Neural cell (in vitro differentiated cells): ENCODE measurements around the gene ENTPD2. TPM values are rescaled to one million over a fixed set of nuclear protein-coding genes. Genes with fewer than 3 reads are reported as not detected.

ENCODE experiments used
- H2AFZ ChIP-seq: fragments of 200-600, 300-800 bp; sonication (generic), shearing (Covaris generic); 2 replicates; pipeline ENCODE4 v1.6.0; 2014; ENCODE audit warnings: low read depth, mild to moderate bottlenecking, antibody characterized with exemption, low read length, moderate library complexity
- H3F3A ChIP-seq: fragments of 200-600 bp; shearing (Covaris generic); 2 replicates; pipeline ENCODE4 v1.6.1; 2016; ENCODE audit warnings: mild to moderate bottlenecking, moderate library complexity, mixed read lengths, antibody characterized with exemption, low read length; ENCODE audit not compliant: insufficient read depth, poor library complexity, severe bottlenecking
- H3K27ac ChIP-seq: fragments of 200-600, 300-800 bp; sonication (generic), shearing (Covaris generic); 2 replicates; pipeline ENCODE4 v1.5.1; 2014; ENCODE audit warnings: mild to moderate bottlenecking, low read length, moderate library complexity
- H3K27me3 ChIP-seq: fragments of 300-800, 200-600 bp; sonication (generic), shearing (Covaris generic); 2 replicates; pipeline ENCODE4 v1.6.0; 2014; ENCODE audit warnings: mild to moderate bottlenecking, low read depth, low read length, moderate library complexity; ENCODE audit not compliant: insufficient read depth
- H3K36me3 ChIP-seq: fragments of 300-800, 200-600 bp; sonication (generic), shearing (Covaris generic); 2 replicates; pipeline ENCODE4 v1.5.1; 2014; ENCODE audit warnings: mild to moderate bottlenecking, antibody characterized with exemption, low read length, moderate library complexity; ENCODE audit not compliant: insufficient read depth
- H3K4me2 ChIP-seq: fragments of 300-800, 200-600 bp; sonication (generic), shearing (Covaris generic); 2 replicates; pipeline ENCODE4 v1.6.0; 2014; ENCODE audit warnings: mild to moderate bottlenecking, low read length
- H3K4me3 ChIP-seq: fragments of 300-800, 200-600 bp; sonication (generic), shearing (Covaris generic); 2 replicates; pipeline ENCODE4 v1.5.1; 2014; ENCODE audit warnings: mild to moderate bottlenecking, low read length, moderate library complexity
- H3K79me2 ChIP-seq: fragments of 200-600 bp; shearing (Covaris generic); replicated peaks from 2 replicates; pipeline ENCODE4 v1.6.0; 2014; ENCODE audit warnings: mild to moderate bottlenecking, low read length, moderate library complexity; ENCODE audit not compliant: insufficient read depth
- H3K9ac ChIP-seq: fragments of 300-800, 200-600 bp; sonication (generic), shearing (Covaris generic); 2 replicates; pipeline ENCODE4 v1.6.1; 2016; ENCODE audit warnings: mild to moderate bottlenecking, low read length, mixed read lengths
- H3K9me2 ChIP-seq: fragments of 200-600 bp; shearing (Covaris generic); 2 replicates; pipeline ENCODE4 v1.6.1; 2016; ENCODE audit warnings: mild to moderate bottlenecking, low read length, mixed read lengths; ENCODE audit not compliant: insufficient read depth
- H3K9me3 ChIP-seq: fragments of 200-600, 300-800 bp; sonication (generic), shearing (Covaris generic); 2 replicates; pipeline ENCODE4 v1.6.1; 2016; ENCODE audit warnings: mild to moderate bottlenecking, mixed run types, low read length, moderate library complexity, mixed read lengths
- H4K20me1 ChIP-seq: fragments of 200-600 bp; shearing (Covaris generic); 2 replicates; pipeline ENCODE4 v1.6.1; 2016; ENCODE audit warnings: mild to moderate bottlenecking, mixed run types; ENCODE audit not compliant: insufficient read depth
- EP300 ChIP-seq: fragments of 450-650 bp; conservative IDR thresholded peaks from 2 replicates; pipeline ENCODE4 v1.6.1; 2014; ENCODE audit warnings: antibody characterized with exemption, mild to moderate bottlenecking, moderate library complexity; ENCODE audit not compliant: poor library complexity, severe bottlenecking
- EZH2 ChIP-seq: fragments of 200-600, 300-800 bp; shearing (Covaris generic), sonication (generic); IDR thresholded peaks from 2 replicates; pipeline ENCODE4 v1.6.1; 2014; ENCODE audit warnings: antibody characterized with exemption, low read length, borderline replicate concordance, mild to moderate bottlenecking; ENCODE audit not compliant: insufficient read depth, poor library complexity, severe bottlenecking
- MXI1 ChIP-seq: fragments of 450-650 bp; conservative IDR thresholded peaks from 2 replicates; pipeline ENCODE4 v1.6.1; 2014; ENCODE audit warnings: antibody characterized with exemption, mild to moderate bottlenecking; ENCODE audit not compliant: poor library complexity, severe bottlenecking
- POLR2AphosphoS5 ChIP-seq: IDR thresholded peaks from 2 replicates; pipeline ENCODE4 v1.6.1; 2012
- RAD21 ChIP-seq: fragments of 450-650 bp; conservative IDR thresholded peaks from 2 replicates; pipeline ENCODE4 v1.6.1; 2014; ENCODE audit warnings: antibody characterized with exemption, mild to moderate bottlenecking, moderate library complexity
- SMC3 ChIP-seq: fragments of 450-650 bp; conservative IDR thresholded peaks from 2 replicates; pipeline ENCODE4 v1.6.1; 2014; ENCODE audit warnings: antibody characterized with exemption, mild to moderate bottlenecking, moderate library complexity; ENCODE audit not compliant: poor library complexity
- TAF1 ChIP-seq: IDR thresholded peaks from 2 replicates; pipeline ENCODE4 v1.6.1; 2012; ENCODE audit warnings: low read depth
- polyA plus RNA-seq: library from polyadenylated mRNA; depleted of rRNA; stranded (reverse); fragments of >200 nt; gene quantifications from 2 replicates; pipeline ENCODE4 v1.2.3, GENCODE V29; 2014
- TF ChIP-seq, protein P1 (sequence below): IDR thresholded peaks from 2 replicates; pipeline ENCODE4 v1.6.1; 2012; ENCODE audit warnings: borderline replicate concordance
- TF ChIP-seq, protein P2 (sequence below): fragments of 450-650 bp; IDR thresholded peaks from 2 replicates; pipeline ENCODE4 v1.5.1; 2014; ENCODE audit warnings: antibody characterized with exemption, mild to moderate bottlenecking, moderate library complexity; ENCODE audit not compliant: poor library complexity, severe bottlenecking

Gene ENTPD2
- polyA plus RNA-seq, 1 donor from 2014 or later: not detected

GRCh38 chr9:137069508-137070091, 15.7 kb upstream of the ENTPD2 start:
- peaks cover 17% of the 10 kb centered on the region for H3K27me3 ChIP-seq
- no peaks in the 10 kb centered on the region for H3K36me3 ChIP-seq
- no peak overlapping the region for H3K27ac ChIP-seq
- H3K79me2 ChIP-seq: no peaks in the 10 kb centered on the region
- H3K9ac ChIP-seq: no peak overlapping the region
- H3K4me3 ChIP-seq: no peak overlapping the region
- no peaks in the 10 kb centered on the region for H3K9me3 ChIP-seq
- H3K9me2 ChIP-seq: no peaks in the 10 kb centered on the region
- no peak for TF ChIP-seq SMC3
- no peak for TF ChIP-seq EZH2
- TF ChIP-seq, protein P1, sequence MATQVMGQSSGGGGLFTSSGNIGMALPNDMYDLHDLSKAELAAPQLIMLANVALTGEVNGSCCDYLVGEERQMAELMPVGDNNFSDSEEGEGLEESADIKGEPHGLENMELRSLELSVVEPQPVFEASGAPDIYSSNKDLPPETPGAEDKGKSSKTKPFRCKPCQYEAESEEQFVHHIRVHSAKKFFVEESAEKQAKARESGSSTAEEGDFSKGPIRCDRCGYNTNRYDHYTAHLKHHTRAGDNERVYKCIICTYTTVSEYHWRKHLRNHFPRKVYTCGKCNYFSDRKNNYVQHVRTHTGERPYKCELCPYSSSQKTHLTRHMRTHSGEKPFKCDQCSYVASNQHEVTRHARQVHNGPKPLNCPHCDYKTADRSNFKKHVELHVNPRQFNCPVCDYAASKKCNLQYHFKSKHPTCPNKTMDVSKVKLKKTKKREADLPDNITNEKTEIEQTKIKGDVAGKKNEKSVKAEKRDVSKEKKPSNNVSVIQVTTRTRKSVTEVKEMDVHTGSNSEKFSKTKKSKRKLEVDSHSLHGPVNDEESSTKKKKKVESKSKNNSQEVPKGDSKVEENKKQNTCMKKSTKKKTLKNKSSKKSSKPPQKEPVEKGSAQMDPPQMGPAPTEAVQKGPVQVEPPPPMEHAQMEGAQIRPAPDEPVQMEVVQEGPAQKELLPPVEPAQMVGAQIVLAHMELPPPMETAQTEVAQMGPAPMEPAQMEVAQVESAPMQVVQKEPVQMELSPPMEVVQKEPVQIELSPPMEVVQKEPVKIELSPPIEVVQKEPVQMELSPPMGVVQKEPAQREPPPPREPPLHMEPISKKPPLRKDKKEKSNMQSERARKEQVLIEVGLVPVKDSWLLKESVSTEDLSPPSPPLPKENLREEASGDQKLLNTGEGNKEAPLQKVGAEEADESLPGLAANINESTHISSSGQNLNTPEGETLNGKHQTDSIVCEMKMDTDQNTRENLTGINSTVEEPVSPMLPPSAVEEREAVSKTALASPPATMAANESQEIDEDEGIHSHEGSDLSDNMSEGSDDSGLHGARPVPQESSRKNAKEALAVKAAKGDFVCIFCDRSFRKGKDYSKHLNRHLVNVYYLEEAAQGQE: no peak
- no peak for TF ChIP-seq POLR2AphosphoS5
- no peak for TF ChIP-seq MXI1
- no peak for TF ChIP-seq RAD21
- TF ChIP-seq, protein P2, sequence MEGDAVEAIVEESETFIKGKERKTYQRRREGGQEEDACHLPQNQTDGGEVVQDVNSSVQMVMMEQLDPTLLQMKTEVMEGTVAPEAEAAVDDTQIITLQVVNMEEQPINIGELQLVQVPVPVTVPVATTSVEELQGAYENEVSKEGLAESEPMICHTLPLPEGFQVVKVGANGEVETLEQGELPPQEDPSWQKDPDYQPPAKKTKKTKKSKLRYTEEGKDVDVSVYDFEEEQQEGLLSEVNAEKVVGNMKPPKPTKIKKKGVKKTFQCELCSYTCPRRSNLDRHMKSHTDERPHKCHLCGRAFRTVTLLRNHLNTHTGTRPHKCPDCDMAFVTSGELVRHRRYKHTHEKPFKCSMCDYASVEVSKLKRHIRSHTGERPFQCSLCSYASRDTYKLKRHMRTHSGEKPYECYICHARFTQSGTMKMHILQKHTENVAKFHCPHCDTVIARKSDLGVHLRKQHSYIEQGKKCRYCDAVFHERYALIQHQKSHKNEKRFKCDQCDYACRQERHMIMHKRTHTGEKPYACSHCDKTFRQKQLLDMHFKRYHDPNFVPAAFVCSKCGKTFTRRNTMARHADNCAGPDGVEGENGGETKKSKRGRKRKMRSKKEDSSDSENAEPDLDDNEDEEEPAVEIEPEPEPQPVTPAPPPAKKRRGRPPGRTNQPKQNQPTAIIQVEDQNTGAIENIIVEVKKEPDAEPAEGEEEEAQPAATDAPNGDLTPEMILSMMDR: no peak
- no peak for TF ChIP-seq TAF1
- TF ChIP-seq EP300: no peak
- no peaks in the 10 kb centered on the region for H3F3A ChIP-seq
- H2AFZ ChIP-seq: no peak overlapping the region
- no peak overlapping the region for H3K4me2 ChIP-seq
- H4K20me1 ChIP-seq: no peaks in the 10 kb centered on the region

- Histone ChIP-seq H3K4me3 (no peak overlapping the region), H3K36me3 (no peaks in the 10 kb centered on the region), H3K9me3 (no peaks in the 10 kb centered on the region), H4K20me1 (no peaks in the 10 kb centered on the region), H3K4me2 (no peak overlapping the region), H2AFZ (no peak overlapping the region), H3K79me2 (no peaks in the 10 kb centered on the region), H3F3A (no peaks in the 10 kb centered on the region), H3K27ac (no peak overlapping the region), H3K9ac (no peak overlapping the region), H3K27me3 (peaks cover 17% of the 10 kb centered on the region), H3K9me2 (no peaks in the 10 kb centered on the region)
- TF ChIP-seq MXI1: no peak
- no peak for TF ChIP-seq POLR2AphosphoS5
- no peak for TF ChIP-seq SMC3
- TF ChIP-seq EP300: no peak
- TF ChIP-seq, protein P2: no peak
- no peak for TF ChIP-seq TAF1
- TF ChIP-seq RAD21: no peak
- TF ChIP-seq EZH2: no peak
- TF ChIP-seq, protein P1: no peak
Measured at GRCh38 chr9:137068539-137069507, 15.0 kb upstream of the ENTPD2 start.
